GM21723 (cell line): ENCODE results near the gene TMOD2.

Experiments
- ATAC-seq: cut with Tn5 transposase; IDR thresholded peaks from one replicate; pipeline ENCODE4 v1.9.1; 2021; ENCODE audit warnings: mild to moderate bottlenecking, moderate library complexity; ENCODE audit not compliant: unreplicated experiment

TMOD2 gene

GRCh38 chr15:51849860-51850259, 98.5 kb downstream of the TMOD2 start:
- no peak for ATAC-seq

GRCh38 chr15:51853998-51854397, 102.6 kb downstream of the TMOD2 start:
- ATAC-seq: no peak

GRCh38 chr15:51855612-51856011, 104.2 kb downstream of the TMOD2 start:
- ATAC-seq: no peak

GRCh38 chr15:51856714-51857380, 105.5 kb downstream of the TMOD2 start:
- ATAC-seq: no peak

GRCh38 chr15:51861557-51862359, 110.4 kb downstream of the TMOD2 start:
- no peak for ATAC-seq

GRCh38 chr15:51863131-51863530, 111.7 kb downstream of the TMOD2 start:
- ATAC-seq: no peak

- no peak for ATAC-seq
Observed at GRCh38 chr15:51864408-51865056, 113.1 kb downstream of the TMOD2 start.

- no peak for ATAC-seq
Observed at GRCh38 chr15:51865317-51865716, 113.9 kb downstream of the TMOD2 start.
